GM06990 (cell line): ENCODE data around the gene PLXNA4.

Experiments used
- DNase-seq: peaks from one replicate; pipeline ENCODE4 v3.0.0-alpha.2; 2011; ENCODE audit not compliant: insufficient read length; ENCODE audit errors: extremely low read depth
- H3K27me3 ChIP-seq: replicated peaks from 2 replicates; pipeline ENCODE4 v1.6.0; 2011; ENCODE audit warnings: low read length; ENCODE audit not compliant: control insufficient read depth, insufficient read depth
- H3K36me3 ChIP-seq: 2 replicates; pipeline ENCODE4 v1.5.1; 2011; ENCODE audit warnings: low read length; ENCODE audit not compliant: control insufficient read depth, insufficient read depth
- H3K4me3 ChIP-seq: replicated peaks from 2 replicates; pipeline ENCODE4 v1.5.1; 2011; ENCODE audit warnings: low read depth, mild to moderate bottlenecking, control low read depth, low read length
- CTCF ChIP-seq: IDR thresholded peaks from 2 replicates; pipeline ENCODE4 v1.5.1; 2011; ENCODE audit warnings: low read length, control low read depth, mild to moderate bottlenecking, inconsistent platforms; ENCODE audit not compliant: insufficient read depth, poor library complexity, severe bottlenecking

The PLXNA4 gene

GRCh38 chr7:132246591-132246990 is 329.7 kb downstream of the PLXNA4 start:
- H3K27me3 ChIP-seq: no peaks in the 10 kb centered on the region
- DNase-seq: no peak
- H3K36me3 ChIP-seq: no peaks in the 10 kb centered on the region
- no peak for TF ChIP-seq CTCF
- no peak overlapping the region for H3K4me3 ChIP-seq

GRCh38 chr7:132245539-132245938 is 330.7 kb downstream of the PLXNA4 start:
- H3K4me3 ChIP-seq: no peak overlapping the region
- no peaks in the 10 kb centered on the region for H3K36me3 ChIP-seq
- no peak for DNase-seq
- no peak for TF ChIP-seq CTCF
- no peaks in the 10 kb centered on the region for H3K27me3 ChIP-seq

- no peak for TF ChIP-seq CTCF
- Histone ChIP-seq H3K36me3 (no peaks in the 10 kb centered on the region), H3K4me3 (no peak overlapping the region), H3K27me3 (no peaks in the 10 kb centered on the region)
- DNase-seq: no peak
Observed at GRCh38 chr7:132244903-132245480, 331.3 kb downstream of the PLXNA4 start.

GRCh38 chr7:132243463-132243862 is 332.8 kb downstream of the PLXNA4 start:
- no peak for DNase-seq
- no peak for TF ChIP-seq CTCF
- H3K27me3 ChIP-seq: no peaks in the 10 kb centered on the region
- H3K4me3 ChIP-seq: no peak overlapping the region
- no peaks in the 10 kb centered on the region for H3K36me3 ChIP-seq

- Histone ChIP-seq H3K36me3 (no peaks in the 10 kb centered on the region), H3K4me3 (no peak overlapping the region), H3K27me3 (no peaks in the 10 kb centered on the region)
- no peak for DNase-seq
- TF ChIP-seq CTCF: no peak
Observed at GRCh38 chr7:132243051-132243450, 333.2 kb downstream of the PLXNA4 start.
